ENCODE results near the gene TLX1. TPM values are rescaled to one million over a fixed set of nuclear protein-coding genes. Genes with fewer than 3 reads are reported as not detected.
A peak's percentile ranks its signal among the peaks of the same experiment; 100 is the strongest.

Gene TLX1
- total RNA-seq, 1 experiment from 2014 or later, result not detected

DNA sequence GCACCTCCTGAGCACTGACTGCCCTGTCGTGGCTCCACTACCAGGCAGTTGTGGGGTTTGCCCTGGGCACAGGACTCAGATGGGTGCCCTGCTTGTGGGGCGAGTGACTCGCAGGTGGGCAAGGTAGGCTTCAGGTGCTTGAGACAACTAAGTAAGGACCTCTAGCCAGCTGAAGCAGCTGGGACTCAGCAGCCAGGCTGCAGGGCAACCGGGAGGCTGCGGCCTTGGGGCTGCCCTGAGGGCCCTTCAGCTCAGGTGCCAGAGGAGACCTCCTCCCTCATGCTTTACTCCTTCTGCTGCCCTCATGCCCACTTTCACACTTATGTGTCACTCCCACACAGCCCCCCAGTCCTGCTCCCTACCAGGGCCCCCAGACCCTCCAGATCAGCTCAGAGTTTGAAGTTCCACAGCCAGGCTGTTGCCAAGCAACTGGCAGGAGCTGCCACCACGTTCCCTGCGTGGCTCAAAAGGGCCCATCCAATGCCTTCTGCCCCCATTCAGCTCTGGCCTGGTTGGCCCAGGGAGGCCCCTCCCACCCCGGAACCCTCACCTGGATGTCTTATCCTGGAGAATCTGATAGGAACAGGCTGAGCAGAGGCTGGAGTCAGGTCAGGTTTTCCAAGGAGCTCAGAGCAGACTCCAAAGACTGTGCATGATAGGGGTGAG lies 10.0 kb downstream of the TLX1 start:
- no TSS peak for BruUV-seq (replicated peaks)
- Histone ChIP-seq H2AFZ (ENCODE audit: low read length) (no peak overlapping the region), H3K4me3 (ENCODE audit: low read length) (no peak overlapping the region), H3K79me2 (ENCODE audit: low read length) (no peaks in the 10 kb centered on the region), H3K9ac (ENCODE audit: low read length) (no peak overlapping the region), H3K9me3 (ENCODE audit: low read length) (no peaks in the 10 kb centered on the region), H3K36me3 (ENCODE audit: low read depth, low read length) (no peaks in the 10 kb centered on the region), H3K27me3 (ENCODE audit: low read length) (no peaks in the 10 kb centered on the region), H3K9me2 (replicated peaks; ENCODE audit: low read length) (no peaks in the 10 kb centered on the region), H3K27ac (ENCODE audit: low read length) (no peak overlapping the region), H3K4me1 (ENCODE audit: insufficient read depth, low read length) (peaks cover 5% of the 10 kb centered on the region; the same call in 1 of the 2 replicates), H3K4me2 (ENCODE audit: low read length) (no peak overlapping the region), H4K20me1 (ENCODE audit: low read length) (no peaks in the 10 kb centered on the region), H3F3A (ENCODE audit: low read length, unreplicated experiment) (no peaks in the 10 kb centered on the region)
- intact Hi-C loops (cut with micrococcal nuclease), result loop anchor here (5.0 kb wide), 1 partner anchor 99 kb away; no protein-coding TSS in a partner anchor
- TF ChIP-seq EZH2phosphoT487 (IDR thresholded peaks at IDR 0.05; ENCODE audit: borderline replicate concordance, low read length), result no peak
- TF ChIP-seq EZH2 (IDR thresholded peaks at IDR 0.05; ENCODE audit: low read length, unreplicated experiment), result no peak
- TF ChIP-seq, protein P1, sequence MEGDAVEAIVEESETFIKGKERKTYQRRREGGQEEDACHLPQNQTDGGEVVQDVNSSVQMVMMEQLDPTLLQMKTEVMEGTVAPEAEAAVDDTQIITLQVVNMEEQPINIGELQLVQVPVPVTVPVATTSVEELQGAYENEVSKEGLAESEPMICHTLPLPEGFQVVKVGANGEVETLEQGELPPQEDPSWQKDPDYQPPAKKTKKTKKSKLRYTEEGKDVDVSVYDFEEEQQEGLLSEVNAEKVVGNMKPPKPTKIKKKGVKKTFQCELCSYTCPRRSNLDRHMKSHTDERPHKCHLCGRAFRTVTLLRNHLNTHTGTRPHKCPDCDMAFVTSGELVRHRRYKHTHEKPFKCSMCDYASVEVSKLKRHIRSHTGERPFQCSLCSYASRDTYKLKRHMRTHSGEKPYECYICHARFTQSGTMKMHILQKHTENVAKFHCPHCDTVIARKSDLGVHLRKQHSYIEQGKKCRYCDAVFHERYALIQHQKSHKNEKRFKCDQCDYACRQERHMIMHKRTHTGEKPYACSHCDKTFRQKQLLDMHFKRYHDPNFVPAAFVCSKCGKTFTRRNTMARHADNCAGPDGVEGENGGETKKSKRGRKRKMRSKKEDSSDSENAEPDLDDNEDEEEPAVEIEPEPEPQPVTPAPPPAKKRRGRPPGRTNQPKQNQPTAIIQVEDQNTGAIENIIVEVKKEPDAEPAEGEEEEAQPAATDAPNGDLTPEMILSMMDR (conservative IDR thresholded peaks at IDR 0.05; ENCODE audit: low read depth, low read length), result no peak
- ChIA-PET CTCF (interaction anchor here (0.6 to 2.9 kb wide), 5 partner anchors 42 to 130 kb away, joined by 5 to 48 read pairs (median 6); no protein-coding TSS in a partner anchor), POLR2A (ENCODE audit: unreplicated experiment) (no interaction called here)
- DNase-seq, result no peak
- ATAC-seq, result no peak

DNA sequence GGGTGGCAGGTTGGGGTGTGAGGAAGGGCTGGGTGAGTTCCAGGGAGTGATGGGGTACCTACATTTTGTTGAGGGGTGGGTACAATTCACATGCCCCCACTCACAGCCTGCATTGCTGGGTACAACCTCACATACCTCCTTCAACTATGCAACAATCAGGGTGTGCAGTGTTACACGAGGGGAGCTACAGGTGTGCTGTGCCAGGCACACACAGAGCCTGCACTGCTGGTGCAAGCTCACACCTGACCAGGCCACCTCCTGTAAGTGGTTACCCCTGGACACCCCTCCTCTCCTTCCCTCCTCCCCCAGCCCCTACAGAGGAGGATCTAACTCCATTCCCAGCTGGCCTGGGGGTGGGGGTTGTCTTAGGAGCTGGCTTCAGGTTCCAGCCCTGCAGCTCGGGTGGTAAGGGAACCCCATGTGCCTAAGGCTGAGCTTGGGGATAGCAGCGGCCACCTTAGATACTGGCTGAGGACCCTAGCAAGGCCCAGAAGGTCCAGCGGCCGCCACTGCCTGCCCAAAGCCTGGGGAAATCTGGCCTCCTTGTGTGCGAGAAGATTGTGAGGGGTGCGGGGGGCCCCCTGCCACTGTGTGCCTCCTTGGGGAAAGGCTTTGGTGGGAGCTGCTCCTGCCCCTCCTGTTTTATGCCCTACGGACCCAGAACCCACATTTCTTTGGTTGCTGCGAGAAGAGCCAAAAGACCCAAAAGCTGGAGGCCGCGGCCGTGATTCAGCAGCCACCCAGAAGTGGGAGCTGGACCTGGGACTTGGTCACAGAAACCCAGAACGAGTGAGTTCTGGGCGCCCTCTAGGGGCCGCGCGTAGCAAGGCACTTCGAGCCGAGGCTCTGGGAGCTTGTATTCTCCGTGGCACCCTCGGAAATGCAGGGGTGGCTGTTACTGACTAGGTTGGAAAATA lies 10.8 kb downstream of the TLX1 start:
- no peaks in the 10 kb centered on the region for H3K36me3 ChIP-seq (ENCODE audit: low read depth, low read length)
- peak; percentile 90 for ATAC-seq
- peak; percentile 90 for DNase-seq
- H3K9ac ChIP-seq (ENCODE audit: low read length), result peak overlapping the region; percentile 38; the same call in 1 of the 2 replicates
- H3K27me3 ChIP-seq (ENCODE audit: low read length), result no peaks in the 10 kb centered on the region
- TF ChIP-seq EZH2 (IDR thresholded peaks at IDR 0.05; ENCODE audit: low read length, unreplicated experiment), result no peak
- TF ChIP-seq, protein P1 (conservative IDR thresholded peaks at IDR 0.05; ENCODE audit: low read depth, low read length), result peak; percentile 89
- TF ChIP-seq EZH2phosphoT487 (IDR thresholded peaks at IDR 0.05; ENCODE audit: borderline replicate concordance, low read length), result no peak
- H3K9me2 ChIP-seq (replicated peaks; ENCODE audit: low read length), result no peaks in the 10 kb centered on the region
- H3K79me2 ChIP-seq (ENCODE audit: low read length), result no peaks in the 10 kb centered on the region
- CTCF ChIA-PET, result interaction anchor here (0.6 to 2.9 kb wide), 10 partner anchors 43 to 131 kb away, joined by 3 to 48 read pairs (median 5); no protein-coding TSS in a partner anchor
- no peak overlapping the region for H3K4me3 ChIP-seq (ENCODE audit: low read length)
- no TSS peak for BruUV-seq (replicated peaks)
- H2AFZ ChIP-seq (ENCODE audit: low read length), result peak overlapping the region; percentile 89
- POLR2A ChIA-PET (ENCODE audit: unreplicated experiment), result interaction anchor here (0.6 kb wide), 1 partner anchor 50 kb away, joined by 6 read pairs; no protein-coding TSS in a partner anchor
- H3K9me3 ChIP-seq (ENCODE audit: low read length), result no peaks in the 10 kb centered on the region
- no peaks in the 10 kb centered on the region for H3F3A ChIP-seq (ENCODE audit: low read length, unreplicated experiment)
- H4K20me1 ChIP-seq (ENCODE audit: low read length), result no peaks in the 10 kb centered on the region
- peak overlapping the region; percentile 70 for H3K4me2 ChIP-seq (ENCODE audit: low read length)
- no peak overlapping the region for H3K27ac ChIP-seq (ENCODE audit: low read length)
- peaks cover 6% of the 10 kb centered on the region; the same call in 1 of the 2 replicates for H3K4me1 ChIP-seq (ENCODE audit: insufficient read depth, low read length)
- intact Hi-C loops (cut with micrococcal nuclease), result loop anchor here (5.0 kb wide), 1 partner anchor 100 kb away; no protein-coding TSS in a partner anchor
